Activated CD4-positive, alpha-beta T cell treated with anti-CD3 and anti-CD28 coated beads for 36 hours (primary cell): ENCODE results near the gene SLC30A10. TPM values are rescaled to one million over a fixed set of nuclear protein-coding genes. Genes with fewer than 3 reads are reported as not detected.

Source experiments
- total RNA-seq, 2 experiments: library from RNA; stranded (reverse); gene quantifications; one replicate each; pipeline ENCODE4 v1.2.3, GENCODE V29; 2021

Gene SLC30A10
- total RNA-seq, 2 experiments from 2014 or later, result not detected

Other genes with a start within 250 kb of the SLC30A10 start
- 100 to 1,000 TPM; 229 to 301 TPM for gene EPRS1, start 117.9 kb upstream of the SLC30A10 start, total RNA-seq
- 10 to 100 TPM; 24.5 to 26.9 TPM for gene BPNT1, start 161.2 kb upstream of the SLC30A10 start, total RNA-seq
- 10 to 100 TPM; 59.9 to 86.6 TPM for gene IARS2, start 165.6 kb upstream of the SLC30A10 start, total RNA-seq